K562 (cell line): ENCODE results near the gene CYFIP2. TPM values are rescaled to one million over a fixed set of nuclear protein-coding genes. Genes with fewer than 3 reads are reported as not detected.

Source experiments
- ATAC-seq: fragments of 200-7000 bp; cut with Tn5 transposase; 3 replicates; pipeline ENCODE4 v1.9.1; 2020; ENCODE audit warnings: moderate library complexity
- BruUV-seq: library from RNA; stranded (reverse); fragments of 400-500 nt; replicated peaks from 2 replicates; lab custom pipeline; 2021; lab: Mats Ljungman, UMichigan
- CTCF ChIA-PET: fragments of 300-600 bp; formaldehyde crosslinking; extraction: SDS; loops from one replicate; lab custom pipeline; 2021; ENCODE audit warnings: low intra/inter-chr PET ratio; lab: Yijun Ruan, JAX
- POLR2A ChIA-PET: fragments of 300-600, 350-650 bp; sonication (Branson Sonifier 250); formaldehyde crosslinking; extraction: SDS; loops from one replicate; lab custom pipeline; 2021; ENCODE audit warnings: antibody characterized with exemption, inconsistent platforms; lab: Yijun Ruan, JAX
- DNase-seq, 4 experiments: peaks; one replicate each; pipeline versions ENCODE4 v3.0.0 to v3.0.0-alpha.2; 2011 to 2018; ENCODE audit warnings: low spot score in 3 of 4, mixed read lengths in 3 of 4; ENCODE audit errors: extremely low read depth in 1 of 4
- FAIRE-seq: peaks from 2 replicates; lab custom pipeline; 2011; peaks lifted over from hg19 to GRCh38; lab: Jason Lieb, UNC
- H2AFZ ChIP-seq: 2 replicates; pipeline ENCODE4 v1.6.0; 2011; ENCODE audit warnings: low read depth, low read length, control low read depth, inconsistent platforms
- H3K27ac ChIP-seq: fragments of 200-600 bp; 3 replicates; pipeline ENCODE4 v1.8.0; 2011; ENCODE audit warnings: low read depth, mild to moderate bottlenecking, control low read depth, inconsistent platforms, low read length, moderate library complexity, mixed read lengths; ENCODE audit errors: extremely low read depth
- H3K27me3 ChIP-seq, 2 experiments: fragments of 300-600 bp in 1 of 2; 2 replicates in 1 of 2; 3 replicates in 1 of 2; pipeline versions ENCODE4 v1.6.0 to v1.8.0; 2011; ENCODE audit warnings: inconsistent platforms in 2 of 2, low read length in 2 of 2, mild to moderate bottlenecking in 1 of 2, mixed read lengths in 1 of 2, moderate library complexity in 1 of 2; ENCODE audit not compliant: control insufficient read depth in 2 of 2, insufficient read depth in 2 of 2
- H3K36me3 ChIP-seq: fragments of 300-600 bp; 3 replicates; pipeline ENCODE4 v1.8.0; 2011; ENCODE audit warnings: mild to moderate bottlenecking, low read length, inconsistent platforms; ENCODE audit not compliant: control insufficient read depth, insufficient read depth
- H3K4me1 ChIP-seq, 2 experiments: fragments of 200-600 bp in 1 of 2; replicated peaks in 1 of 2; 2 replicates in 1 of 2; 3 replicates in 1 of 2; pipeline versions ENCODE4 v1.5.1 to v1.8.0; 2011; ENCODE audit warnings: inconsistent platforms in 2 of 2, low read length in 2 of 2, mild to moderate bottlenecking in 1 of 2, mixed read lengths in 1 of 2, moderate library complexity in 1 of 2; ENCODE audit not compliant: control insufficient read depth in 2 of 2, insufficient read depth in 2 of 2
- H3K4me2 ChIP-seq: 2 replicates; pipeline ENCODE4 v1.6.1; 2011; ENCODE audit warnings: low read length, control low read depth, inconsistent platforms, mixed read lengths; ENCODE audit not compliant: insufficient read depth
- H3K4me3 ChIP-seq: fragments of 200-600 bp; sonication (generic), shearing (Covaris generic); 2 replicates; pipeline ENCODE4 v1.5.1; 2016; ENCODE audit warnings: control low read depth, inconsistent platforms
- H3K79me2 ChIP-seq: fragments of 200-600 bp; 3 replicates; pipeline ENCODE4 v1.8.0; 2011; ENCODE audit warnings: low read length, inconsistent platforms; ENCODE audit not compliant: control insufficient read depth, insufficient read depth
- H3K9ac ChIP-seq, 2 experiments: 2 replicates each; pipeline versions ENCODE4 v1.6.0 to v1.6.1; 2011; ENCODE audit warnings: low read depth in 2 of 2, low read length in 2 of 2, control low read depth in 1 of 2, inconsistent platforms in 1 of 2, mild to moderate bottlenecking in 1 of 2, mixed read lengths in 1 of 2; ENCODE audit not compliant: insufficient read depth in 1 of 2
- H3K9me1 ChIP-seq: one replicate; pipeline ENCODE4 v1.6.0; 2011; ENCODE audit warnings: inconsistent platforms, mild to moderate bottlenecking, low read length, moderate library complexity; ENCODE audit not compliant: control insufficient read depth, insufficient read depth
- H3K9me3 ChIP-seq: replicated peaks from 2 replicates; pipeline ENCODE4 v1.5.1; 2011; ENCODE audit warnings: low read depth, low read length, inconsistent platforms; ENCODE audit not compliant: control insufficient read depth, insufficient read depth
- H4K20me1 ChIP-seq: replicated peaks from 2 replicates; pipeline ENCODE4 v1.6.1; 2011; ENCODE audit warnings: low read length, inconsistent platforms, mixed read lengths; ENCODE audit not compliant: control insufficient read depth, insufficient read depth
- BCOR ChIP-seq: fragments of 450-650 bp; IDR thresholded peaks from 2 replicates; pipeline ENCODE4 v1.6.1; 2016
- ZBTB11 ChIP-seq, 3 experiments: fragments of 200-800 bp in 1 of 3; fragments of 250-450 bp in 1 of 3; fragments of 450-650 bp in 1 of 3; sonication (Bioruptor Pico) in 1 of 3; sonication (Bioruptor generic) in 1 of 3; formaldehyde crosslinking in 1 of 3; IDR thresholded peaks; 2 replicates each; pipeline versions ENCODE4 v1.6.1 to v1.8.0; 2016 to 2022; ENCODE audit warnings: mild to moderate bottlenecking in 2 of 3, missing genetic modification characterization in 2 of 3, missing compliant biosample characterization in 1 of 3, moderate library complexity in 1 of 3
- ZNF12 ChIP-seq: sonication (generic); formaldehyde crosslinking; IDR thresholded peaks from 2 replicates; pipeline ENCODE4 v1.4.0; 2020; ENCODE audit warnings: mild to moderate bottlenecking, missing genetic modification reagents
- ZNF174 ChIP-seq: fragments of 250-450 bp; sonication (Bioruptor Pico); IDR thresholded peaks from 2 replicates; pipeline ENCODE4 v1.4.0; 2020; ENCODE audit warnings: mild to moderate bottlenecking
- ZNF518B ChIP-seq: fragments of 250-450 bp; sonication (Bioruptor Pico); IDR thresholded peaks from 2 replicates; pipeline ENCODE4 v1.5.0; 2021; ENCODE audit warnings: mild to moderate bottlenecking, moderate library complexity
- WGBS: fragments of 100-300 bp; shearing (Covaris generic); methylation state at CpG from one replicate; pipeline ENCODE4 v1.1.6; 2016; ENCODE audit warnings: low coverage, mixed read lengths; ENCODE audit not compliant: insufficient coverage; ENCODE audit errors: missing lambda C conversion rate; 5-methylcytosine and 5-hydroxymethylcytosine counted together
- in situ Hi-C: fragments of 300-500 bp; cut with MboI; formaldehyde crosslinking; loops from 4 replicates; pipeline ENCODE4 v1.15.0; 2018; ENCODE audit warnings: inconsistent platforms, mixed read lengths
- intact Hi-C: fragments of 100-400 bp; cut with micrococcal nuclease; formaldehyde crosslinking; loops from 2 replicates; pipeline ENCODE4 v1.14.2; 2022
- polyA plus RNA-seq, 8 experiments: library from polyadenylated mRNA; depleted of rRNA in 4 of 8; stranded (reverse) in 5 of 8; unstranded in 3 of 8; fragments of >200 nt; fragmentation: Nextera tagmentation in 2 of 8; fragmentation: Illumina TruSeq in 1 of 8; extraction: Ambion mirVana in 2 of 8; extraction: Trizol in 1 of 8; gene quantifications; 2 replicates each; pipeline versions ENCODE4 v1.2.1 to v1.2.3, GENCODE V29; 2011 to 2014; ENCODE audit warnings: inconsistent platforms in 1 of 8, missing spikeins in 1 of 8
- total RNA-seq, 7 experiments: library from RNA; depleted of rRNA in 6 of 7; stranded (reverse); fragments of >200 nt in 6 of 7; fragmentation: Illumina TruSeq in 2 of 7; extraction: Trizol in 2 of 7; gene quantifications; 2 replicates each; pipeline versions ENCODE4 v1.2.1 to v1.2.3, GENCODE V29; 2011 to 2021; ENCODE audit warnings: low replicate concordance in 1 of 7

The CYFIP2 gene
- total and polyA plus RNA-seq, 9 of the 15 experiments (the other 6 are each of a cell fraction or from before 2014, with no cell fraction given), result 0.76 to 2.9 (median 1.4) TPM; not detected in 1

- H3K36me3 ChIP-seq, result no peaks in the 10 kb centered on the region
- H4K20me1 ChIP-seq, result no peaks in the 10 kb centered on the region
- POLR2A ChIA-PET, result interaction anchor here (0.8 kb wide), 1 partner anchor 17 kb away, joined by 3 read pairs; no protein-coding TSS in a partner anchor
- no peak overlapping the region for H2AFZ ChIP-seq
- peaks cover 4 to 15% of the 10 kb centered on the region in 2 experiments; a peak in 4 of 5 replicates for H3K27me3 ChIP-seq
- no peak overlapping the region for H3K4me2 ChIP-seq
- no peak for TF ChIP-seq BCOR
- no peak for TF ChIP-seq ZNF12 (CRISPR knock-in tag)
- TF ChIP-seq ZBTB11 (CRISPR knock-in tag; IDR thresholded peaks at IDR 0.05), result no peak
- no peak for TF ChIP-seq ZNF174 (CRISPR knock-in tag)
- no peak for TF ChIP-seq ZNF518B (CRISPR knock-in tag)
- TF ChIP-seq, all 486 proteins: peak for 0
- H3K4me1 ChIP-seq, result no peaks in the 10 kb centered on the region
- no peaks in the 10 kb centered on the region for H3K9me3 ChIP-seq
- no peak overlapping the region for H3K9ac ChIP-seq
- BruUV-seq, result no TSS peak
- DNase-seq (no peak), ATAC-seq (no peak), FAIRE-seq (no peak)
- in situ Hi-C loops, result no loop called here
- H3K79me2 ChIP-seq, result no peaks in the 10 kb centered on the region
- no peaks in the 10 kb centered on the region for H3K9me1 ChIP-seq
- CTCF ChIA-PET, result no interaction called here
- H3K27ac ChIP-seq, result no peak overlapping the region
- 2% methylated on average over 17 of the region's 17 CpGs for WGBS
- intact Hi-C loops, result no loop called here
- no peak overlapping the region for H3K4me3 ChIP-seq
Observed at GRCh38 chr5:157389103-157389502, 123.2 kb downstream of the CYFIP2 start.
